ENCODE measurements around the gene CCDC28B.

CCDC28B gene

DNA sequence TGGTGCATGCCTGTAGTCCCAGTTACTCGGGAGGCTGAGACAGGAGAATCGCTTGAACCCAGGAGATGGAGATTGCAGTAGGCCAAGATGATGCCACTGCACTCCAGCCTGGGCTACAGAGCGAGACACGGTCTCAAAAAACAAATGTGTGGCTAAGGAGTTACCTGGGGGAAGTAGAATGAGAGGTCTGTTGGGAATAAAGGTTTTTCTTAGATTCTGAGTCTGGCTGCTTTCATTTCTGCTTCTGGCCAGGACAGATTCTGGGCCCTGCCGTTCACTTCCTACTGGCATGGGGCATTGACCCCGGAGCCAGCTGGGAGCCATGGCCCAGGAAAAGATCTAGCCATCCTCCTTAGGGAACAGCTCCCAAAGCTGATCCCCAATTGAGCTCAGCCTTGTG, 8.1 kb downstream of the CCDC28B start:
- no peak overlapping the region for H3K27ac ChIP-seq (ENCODE audit: insufficient read depth in 1 of 2, low read depth in 1 of 2, low read length in 2 of 2, poor library complexity in 1 of 2, severe bottlenecking in 2 of 2)
- no peak overlapping the region for H3K4me3 ChIP-seq (ENCODE audit: control insufficient read depth in 1 of 7, extremely low read depth in 1 of 7, insufficient read depth in 4 of 7, low read depth in 2 of 7, low read length in 6 of 7)
- POLR2A ChIA-PET, result no interaction called here
- DNase-seq, result no peak
- no peaks in the 10 kb centered on the region for H3K9me3 ChIP-seq (ENCODE audit: control extremely low read depth in 1 of 5, control insufficient read depth in 4 of 5, insufficient read depth in 2 of 5, low read depth in 1 of 5, low read length in 4 of 5)
- CTCF ChIA-PET, result interaction anchor here (1.2 to 3.3 kb wide), 3 partner anchors 8 to 108 kb away, joined by 3 to 22 read pairs (median 3); no protein-coding TSS in a partner anchor
- H3K36me3 ChIP-seq (ENCODE audit: control insufficient read depth in 4 of 4, insufficient read depth in 4 of 4, low read length in 3 of 4), result peaks cover 0 to 8% (median 7%) of the 10 kb centered on the region in 4 experiments
- no peaks in the 10 kb centered on the region for H3K27me3 ChIP-seq (replicated peaks in 2 of 5; ENCODE audit: control insufficient read depth in 4 of 5, insufficient read depth in 5 of 5, low read length in 4 of 5)
- 92% methylated on average over 5 of the region's 6 CpGs for WGBS (ENCODE audit: insufficient coverage)
- peaks cover 0 to 16% (median 15%) of the 10 kb centered on the region in 4 experiments for H3K4me1 ChIP-seq (ENCODE audit: control extremely low read depth in 1 of 4, control insufficient read depth in 4 of 4, insufficient read depth in 4 of 4, low read length in 3 of 4)

DNA sequence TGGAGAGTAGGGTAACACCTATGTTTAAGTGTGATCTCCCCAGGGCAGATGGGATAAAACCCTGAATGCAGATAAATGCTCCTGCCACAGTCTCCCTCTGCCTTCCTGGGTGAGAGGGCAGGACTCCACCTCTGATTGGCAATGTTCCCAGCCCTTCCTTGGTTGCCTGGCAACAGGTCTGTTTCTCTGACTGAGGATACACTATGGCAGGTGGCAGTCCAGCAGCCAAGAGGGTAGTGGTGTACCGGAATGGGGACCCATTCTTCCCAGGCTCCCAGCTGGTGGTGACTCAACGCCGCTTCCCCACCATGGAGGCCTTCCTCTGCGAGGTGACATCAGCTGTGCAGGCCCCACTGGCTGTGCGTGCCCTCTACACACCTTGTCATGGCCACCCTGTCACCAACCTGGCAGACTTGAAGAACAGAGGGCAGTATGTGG, 8.5 kb downstream of the CCDC28B start, which contains the start of gene DCDC2B:
Gene DCDC2B, plus strand, starts transcription at position 199 of the 438 bp plus-strand sequence. Its CDS starts 5 bp downstream, at position 204.
- ChIA-PET CTCF (interaction anchor here (1.2 to 3.3 kb wide), 4 partner anchors 7 to 107 kb away, joined by 3 to 22 read pairs (median 8); no protein-coding TSS in a partner anchor), POLR2A (no interaction called here)
- Histone ChIP-seq H3K9me3 (ENCODE audit: control extremely low read depth in 1 of 5, control insufficient read depth in 4 of 5, insufficient read depth in 2 of 5, low read depth in 1 of 5, low read length in 4 of 5) (no peaks in the 10 kb centered on the region), H3K36me3 (ENCODE audit: control insufficient read depth in 4 of 4, insufficient read depth in 4 of 4, low read length in 3 of 4) (peaks cover 0 to 7% (median 5%) of the 10 kb centered on the region in 4 experiments), H3K4me1 (ENCODE audit: control extremely low read depth in 1 of 4, control insufficient read depth in 4 of 4, insufficient read depth in 4 of 4, low read length in 3 of 4) (peaks cover 0 to 16% (median 15%) of the 10 kb centered on the region in 4 experiments), H3K27ac (ENCODE audit: insufficient read depth in 1 of 2, low read depth in 1 of 2, low read length in 2 of 2, poor library complexity in 1 of 2, severe bottlenecking in 2 of 2) (no peak within 1 kb of the TSS), H3K4me3 (ENCODE audit: control insufficient read depth in 1 of 7, extremely low read depth in 1 of 7, insufficient read depth in 4 of 7, low read depth in 2 of 7, low read length in 6 of 7) (no peak within 1 kb of the TSS), H3K27me3 (replicated peaks in 2 of 5; ENCODE audit: control insufficient read depth in 4 of 5, insufficient read depth in 5 of 5, low read length in 4 of 5) (no peaks in the 10 kb centered on the region)
- no peak for DNase-seq
- WGBS (ENCODE audit: insufficient coverage), result 93% methylated on average over 5 of the region's 5 CpGs

DNA sequence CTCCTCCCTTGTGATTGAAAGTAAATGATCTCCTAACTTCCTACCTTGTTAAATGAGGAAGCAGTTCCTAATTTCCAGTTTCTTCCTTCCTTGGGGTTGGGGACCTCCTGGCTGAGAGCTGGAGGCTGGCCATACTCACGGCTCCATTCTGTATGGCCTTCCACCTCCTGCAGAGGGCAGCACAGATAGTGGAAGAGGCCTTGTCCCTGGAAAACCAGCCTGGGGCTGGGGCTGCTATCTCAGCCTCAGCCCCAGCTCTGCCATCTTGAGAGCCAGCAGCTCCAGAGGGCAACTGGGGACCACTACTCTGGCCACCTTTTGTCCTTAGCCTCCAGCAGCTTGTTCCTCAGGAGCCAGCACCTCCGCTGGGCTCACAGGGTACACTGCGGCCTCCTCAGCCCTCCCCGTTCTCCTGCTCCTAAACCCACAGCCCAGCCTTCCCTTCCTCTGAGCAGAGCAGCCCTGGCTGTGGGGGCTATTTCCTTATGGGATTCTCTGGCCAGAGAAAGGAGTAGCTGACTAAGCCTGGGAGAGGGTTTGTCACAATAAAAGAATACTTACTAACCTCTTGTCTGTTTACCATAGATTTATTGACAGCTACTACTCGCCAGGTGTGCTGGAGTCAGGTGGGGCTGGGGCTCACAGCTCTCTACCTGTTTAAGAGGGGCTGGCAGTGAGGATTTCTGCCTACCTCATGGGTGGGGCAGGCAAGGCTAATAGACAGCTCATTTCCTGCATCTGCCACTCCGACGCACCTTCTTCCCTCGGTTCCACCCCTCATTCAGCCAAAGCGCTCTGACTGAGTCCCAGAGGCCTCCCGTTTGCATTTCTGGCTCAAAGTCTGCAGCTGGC, 15.5 kb downstream of the CCDC28B start:
- ChIA-PET CTCF (interaction anchor here (0.7 to 5.4 kb wide), 36 partner anchors 9 to 184 kb away, joined by 3 to 50 read pairs (median 4); partner anchors contain the start of genes CCDC28B, DCDC2B, FAM167B and FAM229A), POLR2A (interaction anchor here (1.2 to 1.6 kb wide), 2 partner anchors 25 to 120 kb away, joined by 4 to 6 read pairs; partner anchors contain the start of gene MARCKSL1)
- DNase-seq, result peak; percentile 57 to 75 (median 62)
- Histone ChIP-seq H3K27me3 (replicated peaks in 2 of 5; ENCODE audit: control insufficient read depth in 4 of 5, insufficient read depth in 5 of 5, low read length in 4 of 5) (no peaks in the 10 kb centered on the region), H3K36me3 (ENCODE audit: control insufficient read depth in 4 of 4, insufficient read depth in 4 of 4, low read length in 3 of 4) (peaks cover 5 to 35% (median 16%) of the 10 kb centered on the region in 4 experiments), H3K9me3 (ENCODE audit: control extremely low read depth in 1 of 5, control insufficient read depth in 4 of 5, insufficient read depth in 2 of 5, low read depth in 1 of 5, low read length in 4 of 5) (no peaks in the 10 kb centered on the region), H3K4me3 (ENCODE audit: control insufficient read depth in 1 of 7, extremely low read depth in 1 of 7, insufficient read depth in 4 of 7, low read depth in 2 of 7, low read length in 6 of 7) (no peak overlapping the region), H3K27ac (ENCODE audit: insufficient read depth in 1 of 2, low read depth in 1 of 2, low read length in 2 of 2, poor library complexity in 1 of 2, severe bottlenecking in 2 of 2) (no peak overlapping the region), H3K4me1 (ENCODE audit: control extremely low read depth in 1 of 4, control insufficient read depth in 4 of 4, insufficient read depth in 4 of 4, low read length in 3 of 4) (peaks cover 0 to 2% (median under 1%) of the 10 kb centered on the region in 4 experiments)
- 96% methylated on average over 6 of the region's 10 CpGs for WGBS (ENCODE audit: insufficient coverage)

DNA sequence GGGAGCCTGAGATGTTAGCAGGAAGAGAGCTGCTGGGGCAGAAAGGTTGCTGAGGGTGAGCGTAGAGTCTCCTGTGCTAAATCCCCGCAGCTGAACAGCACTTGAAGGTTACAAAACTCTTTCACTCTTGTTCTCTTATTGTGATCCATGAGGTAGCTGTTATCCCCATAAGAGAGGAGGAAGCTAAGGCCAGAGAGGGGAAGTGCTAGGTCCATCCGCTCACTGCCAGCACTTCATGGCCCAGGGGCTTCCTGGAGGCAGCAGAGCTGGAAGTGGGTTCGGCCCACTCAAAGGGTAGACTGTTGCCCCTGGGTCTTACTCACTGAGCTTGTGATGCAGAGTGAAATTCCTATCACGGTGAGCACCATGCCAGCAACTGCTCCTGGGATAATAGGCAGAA, 16.2 kb downstream of the CCDC28B start:
- WGBS (ENCODE audit: insufficient coverage), result 96% methylated on average over 4 of the region's 5 CpGs
- H3K36me3 ChIP-seq (ENCODE audit: control insufficient read depth in 4 of 4, insufficient read depth in 4 of 4, low read length in 3 of 4), result peaks cover 5 to 35% (median 16%) of the 10 kb centered on the region in 4 experiments
- CTCF ChIA-PET, result interaction anchor here (0.9 to 5.4 kb wide), 22 partner anchors 9 to 170 kb away, joined by 3 to 50 read pairs (median 4); partner anchors contain the start of genes CCDC28B, DCDC2B, FAM167B and FAM229A
- POLR2A ChIA-PET, result interaction anchor here (0.7 to 1.6 kb wide), 3 partner anchors 24 to 120 kb away, joined by 3 to 6 read pairs (median 3); partner anchors contain the start of gene MARCKSL1
- no peaks in the 10 kb centered on the region for H3K27me3 ChIP-seq (replicated peaks in 2 of 5; ENCODE audit: control insufficient read depth in 4 of 5, insufficient read depth in 5 of 5, low read length in 4 of 5)
- H3K9me3 ChIP-seq (ENCODE audit: control extremely low read depth in 1 of 5, control insufficient read depth in 4 of 5, insufficient read depth in 2 of 5, low read depth in 1 of 5, low read length in 4 of 5), result no peaks in the 10 kb centered on the region
- H3K27ac ChIP-seq (ENCODE audit: insufficient read depth in 1 of 2, low read depth in 1 of 2, low read length in 2 of 2, poor library complexity in 1 of 2, severe bottlenecking in 2 of 2), result no peak overlapping the region
- H3K4me1 ChIP-seq (ENCODE audit: control extremely low read depth in 1 of 4, control insufficient read depth in 4 of 4, insufficient read depth in 4 of 4, low read length in 3 of 4), result peaks cover 2 to 9% (median 7%) of the 10 kb centered on the region in 4 experiments
- DNase-seq, result no peak
- H3K4me3 ChIP-seq (ENCODE audit: control insufficient read depth in 1 of 7, extremely low read depth in 1 of 7, insufficient read depth in 4 of 7, low read depth in 2 of 7, low read length in 6 of 7), result no peak overlapping the region

DNA sequence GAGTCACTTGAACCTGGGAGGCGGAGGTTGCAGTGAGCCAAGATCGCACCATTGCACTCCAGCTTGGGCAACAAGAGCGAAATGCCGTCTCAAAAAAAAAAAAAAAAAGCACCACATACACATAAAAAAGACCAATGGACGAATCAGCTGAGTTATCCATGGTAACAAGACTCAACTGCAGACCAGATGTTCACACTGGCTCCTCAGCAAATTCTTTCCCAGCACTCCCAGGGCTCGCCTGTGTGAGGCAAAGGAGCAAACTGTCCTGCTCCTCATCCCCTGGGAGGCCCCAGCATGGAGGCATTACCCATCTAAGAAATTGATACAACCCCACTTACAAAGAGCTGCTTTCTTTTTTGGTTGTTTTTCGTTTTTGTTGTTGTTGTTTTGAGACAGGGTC, 18.6 kb downstream of the CCDC28B start:
- 100% methylated on average over 2 of the region's 7 CpGs for WGBS (ENCODE audit: insufficient coverage)
- H3K36me3 ChIP-seq (ENCODE audit: control insufficient read depth in 4 of 4, insufficient read depth in 4 of 4, low read length in 3 of 4), result peaks cover 9 to 39% (median 20%) of the 10 kb centered on the region in 4 experiments
- no peak for DNase-seq
- no peaks in the 10 kb centered on the region for H3K27me3 ChIP-seq (replicated peaks in 2 of 5; ENCODE audit: control insufficient read depth in 4 of 5, insufficient read depth in 5 of 5, low read length in 4 of 5)
- H3K27ac ChIP-seq (ENCODE audit: insufficient read depth in 1 of 2, low read depth in 1 of 2, low read length in 2 of 2, poor library complexity in 1 of 2, severe bottlenecking in 2 of 2), result no peak overlapping the region
- CTCF ChIA-PET, result interaction anchor here (0.7 to 2.8 kb wide), 5 partner anchors 9 to 149 kb away, joined by 3 to 14 read pairs (median 3); no protein-coding TSS in a partner anchor
- no peaks in the 10 kb centered on the region for H3K9me3 ChIP-seq (ENCODE audit: control extremely low read depth in 1 of 5, control insufficient read depth in 4 of 5, insufficient read depth in 2 of 5, low read depth in 1 of 5, low read length in 4 of 5)
- H3K4me3 ChIP-seq (ENCODE audit: control insufficient read depth in 1 of 7, extremely low read depth in 1 of 7, insufficient read depth in 4 of 7, low read depth in 2 of 7, low read length in 6 of 7), result no peak overlapping the region
- H3K4me1 ChIP-seq (ENCODE audit: control extremely low read depth in 1 of 4, control insufficient read depth in 4 of 4, insufficient read depth in 4 of 4, low read length in 3 of 4), result peaks cover 3 to 27% (median 22%) of the 10 kb centered on the region in 4 experiments
- POLR2A ChIA-PET, result interaction anchor here (0.6 kb wide), 1 partner anchor 99 kb away, joined by 3 read pairs; no protein-coding TSS in a partner anchor

DNA sequence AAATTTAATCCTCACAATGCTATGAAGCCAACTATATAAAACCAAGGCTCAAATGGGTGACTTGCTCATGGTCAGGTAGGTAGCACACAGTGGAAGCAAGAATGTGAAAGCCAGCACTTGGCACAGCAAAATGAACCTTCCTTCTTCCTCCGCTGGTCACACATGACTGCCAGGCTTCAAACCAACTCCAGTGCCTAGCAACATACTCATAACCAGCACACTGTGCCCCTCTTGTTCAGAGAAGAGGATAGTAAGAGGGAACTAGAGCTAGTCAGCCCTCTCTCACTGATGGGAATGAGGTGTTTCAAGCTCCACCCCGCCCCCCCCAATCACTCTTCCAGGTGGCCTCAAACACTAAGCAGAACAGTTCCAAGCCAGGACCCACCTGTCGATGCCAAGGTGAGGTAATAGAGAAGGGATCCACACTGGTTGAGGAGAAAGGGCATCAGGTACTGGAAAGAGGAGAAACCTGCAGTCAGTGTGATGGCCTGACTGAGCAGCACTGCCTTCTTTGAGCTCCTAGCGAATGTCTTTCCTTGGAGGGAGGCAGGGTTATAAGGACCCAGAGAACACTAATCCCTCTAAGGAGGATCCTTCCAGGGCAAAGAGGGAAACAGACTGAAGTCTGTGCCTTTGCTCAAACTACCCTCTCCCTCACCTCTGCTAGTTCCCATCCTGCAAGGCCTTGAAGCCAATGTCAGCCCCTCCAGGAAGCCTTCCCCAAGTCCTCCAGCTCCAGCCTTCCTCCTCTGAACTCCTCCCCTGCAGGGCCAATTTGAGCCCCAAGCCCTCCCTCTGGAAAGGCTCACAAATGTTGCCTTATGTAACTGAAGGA, 20.6 kb downstream of the CCDC28B start:
- Histone ChIP-seq H3K27me3 (replicated peaks in 2 of 5; ENCODE audit: control insufficient read depth in 4 of 5, insufficient read depth in 5 of 5, low read length in 4 of 5) (no peaks in the 10 kb centered on the region), H3K4me3 (ENCODE audit: control insufficient read depth in 1 of 7, extremely low read depth in 1 of 7, insufficient read depth in 4 of 7, low read depth in 2 of 7, low read length in 6 of 7) (peak overlapping the region in 6 of 7 experiments; percentile 73 to 97 (median 86)), H3K36me3 (ENCODE audit: control insufficient read depth in 4 of 4, insufficient read depth in 4 of 4, low read length in 3 of 4) (peaks cover 7 to 39% (median 16%) of the 10 kb centered on the region in 4 experiments), H3K9me3 (ENCODE audit: control extremely low read depth in 1 of 5, control insufficient read depth in 4 of 5, insufficient read depth in 2 of 5, low read depth in 1 of 5, low read length in 4 of 5) (no peaks in the 10 kb centered on the region), H3K27ac (ENCODE audit: insufficient read depth in 1 of 2, low read depth in 1 of 2, low read length in 2 of 2, poor library complexity in 1 of 2, severe bottlenecking in 2 of 2) (peak overlapping the region in 1 of 2 experiments; percentile 100), H3K4me1 (ENCODE audit: control extremely low read depth in 1 of 4, control insufficient read depth in 4 of 4, insufficient read depth in 4 of 4, low read length in 3 of 4) (peaks cover 3 to 29% (median 22%) of the 10 kb centered on the region in 4 experiments)
- WGBS (ENCODE audit: insufficient coverage), result 100% methylated on average over 3 of the region's 4 CpGs
- ChIA-PET POLR2A (interaction anchor here (0.8 kb wide), 1 partner anchor 19 kb away, joined by 3 read pairs; no protein-coding TSS in a partner anchor), CTCF (interaction anchor here (1.0 to 2.8 kb wide), 4 partner anchors 11 to 41 kb away, joined by 3 to 14 read pairs (median 3); partner anchors contain the start of gene CCDC28B)
- DNase-seq, result no peak
